HepG2 (cell line): ENCODE measurements around the gene RING1. TPM values are rescaled to one million over a fixed set of nuclear protein-coding genes. Genes with fewer than 3 reads are reported as not detected.

Experiments
- ARID4A ChIP-seq: sonication (generic); formaldehyde crosslinking; IDR thresholded peaks from 2 replicates; pipeline ENCODE4 v1.5.0; 2020; ENCODE audit warnings: mild to moderate bottlenecking, missing genetic modification reagents, borderline replicate concordance
- BCL6 ChIP-seq: IDR thresholded peaks from 2 replicates; pipeline ENCODE4 v1.6.1; 2016; ENCODE audit warnings: missing genetic modification reagents, missing compliant biosample characterization
- BCLAF1 ChIP-seq: fragments of 450-650 bp; IDR thresholded peaks from 2 replicates; pipeline ENCODE4 v1.6.1; 2017; ENCODE audit warnings: mild to moderate bottlenecking
- FIP1L1 ChIP-seq: fragments of 200-400 bp; formaldehyde crosslinking; IDR thresholded peaks from 2 replicates; pipeline ENCODE4 v1.6.1; 2018; ENCODE audit warnings: low read depth, mild to moderate bottlenecking, low read length, moderate library complexity, borderline replicate concordance; ENCODE audit not compliant: insufficient read depth
- GLI4 ChIP-seq: sonication (generic); formaldehyde crosslinking; IDR thresholded peaks from 2 replicates; pipeline ENCODE4 v1.5.1; 2020; ENCODE audit warnings: missing genetic modification reagents, mild to moderate bottlenecking, moderate library complexity, borderline replicate concordance
- HNF4G ChIP-seq, 2 experiments: sonication (generic) in 1 of 2; formaldehyde crosslinking in 1 of 2; IDR thresholded peaks; 2 replicates each; pipeline versions ENCODE4 v1.4.0 to v1.6.1; 2011 to 2020; ENCODE audit warnings: borderline replicate concordance in 2 of 2, low read depth in 2 of 2, mild to moderate bottlenecking in 2 of 2, low read length in 1 of 2, missing genetic modification reagents in 1 of 2, moderate library complexity in 1 of 2
- PHB2 ChIP-seq: fragments of 450-650 bp; IDR thresholded peaks from 2 replicates; pipeline ENCODE4 v1.6.1; 2018; ENCODE audit not compliant: partially characterized antibody
- SCMH1 ChIP-seq: sonication (generic); formaldehyde crosslinking; IDR thresholded peaks from 2 replicates; pipeline ENCODE4 v1.9.0; 2021; ENCODE audit warnings: missing genetic modification reagents, mild to moderate bottlenecking, borderline replicate concordance
- SUZ12 ChIP-seq: fragments of 150-350 bp; IDR thresholded peaks from 2 replicates; pipeline ENCODE4 v1.6.1; 2014; ENCODE audit warnings: low read depth, low read length
- TBX3 ChIP-seq: fragments of 450-650 bp; IDR thresholded peaks from 2 replicates; pipeline ENCODE4 v1.6.1; 2017; ENCODE audit warnings: antibody characterized with exemption, mild to moderate bottlenecking, inconsistent platforms, borderline replicate concordance
- TCF7 ChIP-seq: sonication (generic); IDR thresholded peaks from 2 replicates; pipeline ENCODE4 v1.6.1; 2016; ENCODE audit warnings: antibody characterized with exemption, low read depth
- ZBTB43 ChIP-seq: sonication (generic); formaldehyde crosslinking; conservative IDR thresholded peaks from 2 replicates; pipeline ENCODE4 v1.4.0; 2020; ENCODE audit warnings: missing genetic modification reagents
- ZC3H13 ChIP-seq: sonication (generic); formaldehyde crosslinking; IDR thresholded peaks from 2 replicates; pipeline ENCODE4 v1.8.1; 2023; ENCODE audit warnings: mild to moderate bottlenecking, missing genetic modification reagents, moderate library complexity
- ZNF484 ChIP-seq: sonication (generic); formaldehyde crosslinking; IDR thresholded peaks from 2 replicates; pipeline ENCODE4 v1.5.1; 2020; ENCODE audit warnings: mild to moderate bottlenecking, low read depth, missing genetic modification reagents, borderline replicate concordance
- ZNF552 ChIP-seq: sonication (generic); formaldehyde crosslinking; IDR thresholded peaks from 2 replicates; pipeline ENCODE4 v1.9.0; 2022; ENCODE audit warnings: missing genetic modification reagents, mild to moderate bottlenecking, borderline replicate concordance
- ZNF607 ChIP-seq: sonication (generic); formaldehyde crosslinking; IDR thresholded peaks from 2 replicates; pipeline ENCODE4 v1.5.1; 2020; ENCODE audit warnings: missing genetic modification reagents, mild to moderate bottlenecking, borderline replicate concordance
- ZUFSP ChIP-seq: sonication (generic); formaldehyde crosslinking; IDR thresholded peaks from 2 replicates; pipeline ENCODE4 v1.9.0; 2021; ENCODE audit warnings: missing genetic modification reagents, mild to moderate bottlenecking, borderline replicate concordance
- polyA plus RNA-seq, 8 experiments: library from polyadenylated mRNA; depleted of rRNA in 3 of 8; stranded (reverse) in 7 of 8; unstranded in 1 of 8; fragments of >200 nt; fragmentation: Illumina TruSeq in 4 of 8; extraction: Trizol in 4 of 8; gene quantifications; 2 replicates each; pipeline versions ENCODE4 v1.2.1 to v1.2.3, GENCODE V29; 2011 to 2016; ENCODE audit warnings: low read depth in 4 of 8, missing spikeins in 1 of 8, mixed read lengths in 1 of 8; ENCODE audit not compliant: insufficient read depth in 1 of 8
- total RNA-seq, 5 experiments: library from RNA; depleted of rRNA; stranded (reverse); fragments of >200 nt; fragmentation: Illumina TruSeq; extraction: Trizol; gene quantifications; 2 replicates each; pipeline ENCODE4 v1.2.3, GENCODE V29; 2016; ENCODE audit warnings: low read depth in 1 of 5

The RING1 gene
- total and polyA plus RNA-seq, 2 of the 13 experiments (the other 11 are each of a cell fraction or from before 2014, with no cell fraction given): 23.9 to 33.6 TPM

GRCh38 chr6:33208091-33208967, at the start of gene RING1 (continued):
- TF ChIP-seq BCLAF1: no peak
- TF ChIP-seq ZNF552 (CRISPR knock-in tag): peak; percentile 77
- TF ChIP-seq ZBTB43 (CRISPR knock-in tag): peak; percentile 72; the same call in 1 of the 2 replicates
- TF ChIP-seq HNF4G (IDR thresholded peaks at IDR 0.05; ENCODE audit: borderline replicate concordance, low read depth, low read length): no peak
- no peak for TF ChIP-seq HNF4G (CRISPR knock-in tag; IDR thresholded peaks at IDR 0.05; ENCODE audit: borderline replicate concordance, low read depth)
- no peak for TF ChIP-seq TCF7
- no peak for TF ChIP-seq FIP1L1
- no peak for TF ChIP-seq SCMH1 (CRISPR knock-in tag)
- TF ChIP-seq TBX3: no peak
- TF ChIP-seq ZC3H13: peak; percentile 62; the same call in 1 of the 2 replicates
- TF ChIP-seq PHB2: no peak
- peak; percentile 90 for TF ChIP-seq ARID4A
- no peak for TF ChIP-seq SUZ12
- no peak for TF ChIP-seq ZUFSP (CRISPR knock-in tag)
- TF ChIP-seq ZNF484 (CRISPR knock-in tag): no peak
- no peak for TF ChIP-seq GLI4 (CRISPR knock-in tag)
- peak; percentile 91; the same call in 1 of the 2 replicates for TF ChIP-seq ZNF607
- TF ChIP-seq BCL6 (CRISPR knock-in tag): peak; percentile 65
